ACC112 (cell line): Measurements from ENCODE around the gene VCAN.

Experiments
- H2AFZ ChIP-seq: fragments of 200-600 bp; sonication (generic); one replicate; pipeline ENCODE4 v1.6.0; 2017; ENCODE audit warnings: antibody characterized with exemption, low read length; ENCODE audit not compliant: unreplicated experiment
- H3K27ac ChIP-seq: fragments of 200-600 bp; sonication (generic); 2 replicates; pipeline ENCODE4 v1.5.1; 2014; ENCODE audit warnings: low read depth, mild to moderate bottlenecking, antibody characterized with exemption, low read length, moderate library complexity
- H3K27me3 ChIP-seq: fragments of 200-600 bp; sonication (generic); 2 replicates; pipeline ENCODE4 v1.6.1; 2014; ENCODE audit warnings: mild to moderate bottlenecking, antibody characterized with exemption, low read length, moderate library complexity, mixed read lengths; ENCODE audit not compliant: insufficient read depth
- H3K36me3 ChIP-seq: fragments of 200-600 bp; sonication (generic); 2 replicates; pipeline ENCODE4 v1.6.1; 2016; ENCODE audit warnings: mild to moderate bottlenecking, antibody characterized with exemption, low read length, moderate library complexity, mixed read lengths; ENCODE audit not compliant: insufficient read depth
- H3K4me1 ChIP-seq: fragments of 200-600 bp; sonication (generic); one replicate; pipeline ENCODE4 v1.6.1; 2016; ENCODE audit warnings: low read length, mixed read lengths; ENCODE audit not compliant: insufficient read depth, unreplicated experiment, control insufficient read depth
- H3K4me3 ChIP-seq: fragments of 200-600 bp; sonication (generic); 2 replicates; pipeline ENCODE4 v1.5.1; 2014; ENCODE audit warnings: mild to moderate bottlenecking, low read depth, low read length
- H3K79me2 ChIP-seq: fragments of 200-600 bp; sonication (generic); one replicate; pipeline ENCODE4 v1.6.0; 2016; ENCODE audit warnings: low read length; ENCODE audit not compliant: control insufficient read depth, unreplicated experiment, insufficient read depth

VCAN gene

DNA sequence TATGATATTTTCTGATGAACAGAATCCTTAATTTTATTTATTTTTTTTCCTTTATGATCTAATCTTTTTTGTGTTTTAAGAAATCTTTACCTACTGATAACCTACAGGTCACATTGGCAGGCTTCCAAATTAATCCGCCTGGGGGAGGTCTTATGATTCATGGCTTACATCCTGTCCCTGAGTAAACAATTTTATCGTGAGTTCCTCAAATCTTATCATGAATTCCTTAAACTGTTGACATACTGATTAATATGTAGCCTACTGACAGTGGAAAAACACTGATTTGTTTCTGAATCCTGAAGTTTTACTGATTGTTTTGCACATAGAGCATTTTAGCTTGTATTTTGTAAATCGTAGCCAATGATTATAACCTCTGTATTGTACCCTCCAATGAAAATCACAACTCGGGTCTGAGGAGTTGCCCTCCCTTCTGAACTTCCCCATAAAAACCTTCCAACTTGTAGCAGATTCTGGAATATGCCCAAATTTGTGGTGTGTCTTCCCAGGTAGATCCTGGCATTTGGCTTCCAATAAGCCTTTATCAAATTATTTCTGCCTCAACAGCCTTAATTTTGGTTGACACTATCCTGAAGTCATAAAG, 105.6 kb downstream of the VCAN start:
- Histone ChIP-seq H3K36me3 (peaks cover 55% of the 10 kb centered on the region), H3K27ac (peak overlapping the region; percentile 86), H3K4me3 (peak overlapping the region; percentile 11; the same call in 1 of the 2 replicates), H3K27me3 (no peaks in the 10 kb centered on the region), H3K79me2 (no peaks in the 10 kb centered on the region), H3K4me1 (peaks cover 11% of the 10 kb centered on the region), H2AFZ (no peak overlapping the region)

DNA sequence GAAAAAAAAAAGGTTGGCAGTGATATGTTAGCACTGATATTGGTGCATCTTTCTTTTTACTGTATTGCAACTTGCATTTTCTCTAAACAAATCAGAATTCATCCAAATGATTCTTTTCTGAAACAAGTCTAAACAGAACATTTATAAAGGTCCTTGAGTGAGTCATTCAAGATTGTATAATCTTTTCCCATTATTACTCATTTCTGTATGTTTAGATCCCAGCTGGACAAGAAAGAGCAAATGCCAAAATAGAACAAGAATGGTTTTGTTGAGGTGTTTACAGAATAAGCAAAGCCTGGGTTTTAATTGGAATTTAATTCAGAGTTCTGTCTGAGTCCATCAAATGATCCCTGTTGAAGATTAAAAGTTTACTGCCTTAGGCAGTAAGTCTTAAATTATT, 112.3 kb downstream of the VCAN start:
- Histone ChIP-seq H3K27me3 (no peaks in the 10 kb centered on the region), H3K27ac (no peak overlapping the region)

DNA sequence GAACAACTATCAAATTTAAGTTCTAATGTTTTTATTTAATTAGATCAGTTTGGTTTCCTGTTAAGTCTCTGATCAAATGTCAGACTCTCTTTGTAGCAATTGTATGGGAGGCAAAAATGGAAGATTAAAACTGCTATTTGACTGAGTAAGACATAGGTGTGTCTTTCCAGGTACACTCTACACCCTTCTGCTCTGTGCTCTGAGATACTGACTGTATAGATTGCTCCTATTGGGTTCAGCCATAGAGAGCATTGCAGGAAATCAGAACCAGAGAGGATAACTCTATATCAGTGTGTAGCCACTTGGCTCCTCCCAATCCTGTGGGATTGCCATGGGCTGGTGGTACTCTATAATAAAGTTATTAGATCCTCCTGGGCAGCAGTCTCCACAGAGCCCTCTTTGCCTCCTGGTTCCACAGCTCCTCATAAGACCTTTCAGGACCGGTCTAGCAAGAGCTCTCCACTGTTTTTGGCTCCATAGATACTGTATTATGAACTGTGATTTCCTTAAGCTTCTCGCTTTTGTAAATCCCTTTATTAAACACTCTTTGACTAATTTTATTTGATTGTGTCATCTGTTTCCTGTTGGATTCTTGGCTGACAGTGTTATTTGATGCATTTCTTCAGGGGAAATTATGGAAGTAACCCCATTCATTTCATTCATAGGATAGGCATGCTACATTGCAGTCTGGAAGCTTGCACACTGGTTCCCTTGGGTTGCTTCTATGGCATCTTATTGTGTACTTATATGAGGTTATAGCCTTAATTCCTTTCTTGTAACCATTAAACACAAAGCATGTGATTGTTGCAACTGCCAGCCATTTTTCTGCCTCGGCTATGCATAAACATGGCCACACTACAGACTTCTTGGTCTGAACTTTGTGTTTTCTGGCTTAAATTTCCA, 115.6 kb downstream of the VCAN start:
- peaks cover 28% of the 10 kb centered on the region for H3K4me1 ChIP-seq
- H3K79me2 ChIP-seq = no peaks in the 10 kb centered on the region
- peaks cover 8% of the 10 kb centered on the region for H3K36me3 ChIP-seq
- H3K27ac ChIP-seq = no peak overlapping the region
- no peak overlapping the region for H2AFZ ChIP-seq
- H3K27me3 ChIP-seq = no peaks in the 10 kb centered on the region
- no peak overlapping the region for H3K4me3 ChIP-seq

More for the DNA sequence above, 112.3 kb downstream of the VCAN start:
- peaks cover 23% of the 10 kb centered on the region for H3K36me3 ChIP-seq
- no peak overlapping the region for H2AFZ ChIP-seq
- no peak overlapping the region for H3K4me3 ChIP-seq
- H3K79me2 ChIP-seq = no peaks in the 10 kb centered on the region
- H3K4me1 ChIP-seq = peaks cover 17% of the 10 kb centered on the region

DNA sequence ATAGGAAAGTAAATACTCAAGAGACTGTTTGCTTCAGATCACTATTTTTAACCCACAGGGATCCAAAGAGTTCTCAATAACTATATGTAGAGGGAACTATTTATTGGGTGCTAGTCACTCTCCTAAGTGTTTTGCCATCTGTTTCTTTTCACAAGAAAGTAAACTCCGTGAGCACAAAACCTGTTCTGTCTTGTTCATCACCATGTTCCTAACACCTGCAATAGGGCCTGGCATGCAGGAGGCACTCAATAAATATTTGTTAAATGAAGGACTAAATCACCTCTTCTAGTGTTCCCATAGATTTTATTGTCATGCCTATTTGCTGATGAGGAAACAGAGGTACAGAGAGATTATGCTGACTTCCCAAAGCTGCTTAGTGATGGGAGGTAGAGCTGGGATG, 118.2 kb downstream of the VCAN start:
- H3K79me2 ChIP-seq = no peaks in the 10 kb centered on the region
- no peak overlapping the region for H3K4me3 ChIP-seq
- peaks cover 12% of the 10 kb centered on the region for H3K4me1 ChIP-seq
- H3K27ac ChIP-seq = no peak overlapping the region
- H3K27me3 ChIP-seq = no peaks in the 10 kb centered on the region
- H3K36me3 ChIP-seq = no peaks in the 10 kb centered on the region
- no peak overlapping the region for H2AFZ ChIP-seq

DNA sequence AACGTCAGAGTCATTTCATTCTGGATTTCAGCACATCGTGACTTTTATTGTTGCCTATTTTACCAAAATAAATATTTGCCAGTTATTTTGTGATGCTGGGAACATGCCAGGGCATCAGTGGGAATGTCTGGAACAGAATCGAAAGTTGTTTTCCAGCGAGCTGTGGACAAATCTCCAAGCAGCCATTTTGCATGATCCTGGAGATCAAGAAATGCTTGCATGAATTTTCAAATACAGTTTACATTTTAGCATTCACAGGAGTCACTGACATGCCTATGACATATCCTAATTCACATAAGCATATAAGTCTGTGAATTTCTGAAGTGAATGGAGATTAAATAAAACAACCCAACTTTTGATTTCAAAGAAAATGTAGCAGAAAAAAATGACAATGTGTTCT, 119.4 kb downstream of the VCAN start:
- no peak overlapping the region for H3K27ac ChIP-seq
- peak overlapping the region; percentile 72 for H2AFZ ChIP-seq
- peak overlapping the region; percentile 42 for H3K4me3 ChIP-seq
- no peaks in the 10 kb centered on the region for H3K27me3 ChIP-seq
- no peaks in the 10 kb centered on the region for H3K36me3 ChIP-seq
- H3K79me2 ChIP-seq = no peaks in the 10 kb centered on the region
- peaks cover 10% of the 10 kb centered on the region for H3K4me1 ChIP-seq

DNA sequence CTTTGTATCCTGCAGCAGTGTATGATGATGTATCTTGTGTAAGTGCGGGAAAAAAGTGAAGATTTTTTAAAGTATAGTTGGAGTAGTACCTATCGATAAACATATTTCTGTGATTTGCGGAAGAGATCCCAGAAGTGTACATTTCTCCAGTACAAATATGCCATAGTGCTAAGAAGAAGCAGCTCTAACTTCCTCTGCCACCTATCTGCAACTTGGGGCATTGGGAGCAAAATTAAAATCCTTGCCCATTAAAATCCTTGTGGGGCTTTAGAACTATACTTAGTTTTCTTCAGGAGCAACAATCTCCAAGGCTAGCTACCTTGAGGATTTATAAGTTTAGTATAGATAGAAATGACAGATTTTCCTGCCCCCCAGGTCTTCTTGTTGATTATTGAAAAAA, 123.7 kb downstream of the VCAN start:
- Histone ChIP-seq H2AFZ (no peak overlapping the region), H3K4me3 (no peak overlapping the region), H3K4me1 (peaks cover 10% of the 10 kb centered on the region), H3K36me3 (no peaks in the 10 kb centered on the region), H3K79me2 (no peaks in the 10 kb centered on the region), H3K27ac (no peak overlapping the region), H3K27me3 (no peaks in the 10 kb centered on the region)

DNA sequence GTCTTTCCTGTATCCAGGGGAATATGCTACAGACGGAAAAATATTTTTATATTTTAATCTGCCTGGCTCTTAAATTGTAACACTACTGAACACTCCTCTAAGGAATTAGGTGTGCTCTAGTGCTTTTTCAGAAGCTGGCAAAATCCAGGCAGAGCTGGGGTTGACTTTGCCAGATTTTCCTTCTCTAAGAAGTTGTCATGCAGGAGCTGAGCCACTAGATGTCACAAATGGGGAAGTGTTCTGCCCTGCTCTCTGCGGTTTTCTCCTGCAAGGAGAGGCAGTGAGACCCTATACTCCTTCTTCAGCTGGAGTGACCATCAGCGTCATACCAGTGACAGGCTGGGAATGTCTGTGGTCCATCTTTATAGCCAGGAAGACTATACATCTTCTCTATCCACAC, 136.6 kb downstream of the VCAN start:
- Histone ChIP-seq H3K79me2 (no peaks in the 10 kb centered on the region), H3K27ac (no peak overlapping the region), H3K27me3 (no peaks in the 10 kb centered on the region), H2AFZ (no peak overlapping the region), H3K4me1 (no peaks in the 10 kb centered on the region), H3K36me3 (no peaks in the 10 kb centered on the region), H3K4me3 (no peak overlapping the region)

DNA sequence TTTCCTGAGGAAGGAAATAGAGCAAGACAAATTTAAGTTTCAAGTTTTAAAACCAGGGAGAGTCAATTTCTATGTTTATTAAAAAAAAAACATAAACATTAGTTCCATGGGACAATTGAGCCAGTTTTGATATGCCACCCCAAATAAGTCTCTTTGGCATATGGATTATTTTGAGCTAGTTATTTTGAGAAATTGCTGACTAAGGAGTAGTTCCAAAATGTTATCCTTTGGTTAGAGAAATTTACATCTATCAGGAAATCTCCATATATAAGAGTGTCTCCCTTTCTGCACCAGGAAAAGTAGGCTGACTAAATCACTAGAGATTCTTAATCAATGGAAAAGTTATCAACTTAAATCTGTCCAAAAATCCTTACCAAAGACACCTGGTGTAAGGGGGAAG, 143.3 kb downstream of the VCAN start:
- Histone ChIP-seq H3K79me2 (no peaks in the 10 kb centered on the region), H3K4me3 (no peak overlapping the region), H3K36me3 (no peaks in the 10 kb centered on the region), H2AFZ (no peak overlapping the region), H3K27me3 (no peaks in the 10 kb centered on the region), H3K4me1 (no peaks in the 10 kb centered on the region), H3K27ac (no peak overlapping the region)

DNA sequence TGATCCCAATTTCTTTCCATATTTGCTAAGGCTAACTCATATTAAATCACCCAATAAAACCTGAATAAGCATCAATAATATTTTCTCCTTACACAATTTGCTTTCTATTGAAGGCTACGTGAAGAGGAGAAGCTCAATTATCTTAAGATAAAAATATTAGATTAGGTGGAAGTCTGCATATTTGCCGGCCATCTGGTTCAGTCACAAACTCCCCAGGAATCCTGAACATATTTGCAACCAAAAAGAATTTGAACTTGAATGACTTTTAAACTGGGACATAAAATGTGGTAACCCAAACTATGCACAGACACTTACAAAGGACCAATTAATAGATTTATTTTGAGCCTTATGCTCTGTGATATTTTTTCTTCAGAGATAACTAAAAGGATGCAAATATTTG, 156.8 kb downstream of the VCAN start:
- Histone ChIP-seq H2AFZ (no peak overlapping the region), H3K27ac (no peak overlapping the region), H3K27me3 (0 out of 2 replicates have a peak, but pooled peaks cover 3% of the 10 kb centered on the region), H3K4me3 (no peak overlapping the region), H3K79me2 (no peaks in the 10 kb centered on the region), H3K36me3 (no peaks in the 10 kb centered on the region), H3K4me1 (peaks cover 11% of the 10 kb centered on the region)
